HPDE6-E6E7 (cell line): ENCODE results near the gene DDX19B.
"Not testable (repeated sequence)": the region's sequence is repeated elsewhere in the genome, so short reads cannot be mapped to it uniquely, and the experiment has no call there.

Experiments used
- DNase-seq: peaks from one replicate; pipeline ENCODE4 v3.0.0; 2011; ENCODE audit warnings: missing footprints; ENCODE audit errors: extremely low spot score

DDX19B gene

GRCh38 chr16:70287304-70287971 is 11.5 kb upstream of the DDX19B start:
- not testable (repeated sequence) for DNase-seq

GRCh38 chr16:70289229-70290094 is 9.5 kb upstream of the DDX19B start, which contains the start of gene AARS1:
AARS1 (minus strand) TSS chr16:70289506; CDS start chr16:70282763, 6,743 bp downstream.
- DNase-seq: peak; percentile 99

DNA sequence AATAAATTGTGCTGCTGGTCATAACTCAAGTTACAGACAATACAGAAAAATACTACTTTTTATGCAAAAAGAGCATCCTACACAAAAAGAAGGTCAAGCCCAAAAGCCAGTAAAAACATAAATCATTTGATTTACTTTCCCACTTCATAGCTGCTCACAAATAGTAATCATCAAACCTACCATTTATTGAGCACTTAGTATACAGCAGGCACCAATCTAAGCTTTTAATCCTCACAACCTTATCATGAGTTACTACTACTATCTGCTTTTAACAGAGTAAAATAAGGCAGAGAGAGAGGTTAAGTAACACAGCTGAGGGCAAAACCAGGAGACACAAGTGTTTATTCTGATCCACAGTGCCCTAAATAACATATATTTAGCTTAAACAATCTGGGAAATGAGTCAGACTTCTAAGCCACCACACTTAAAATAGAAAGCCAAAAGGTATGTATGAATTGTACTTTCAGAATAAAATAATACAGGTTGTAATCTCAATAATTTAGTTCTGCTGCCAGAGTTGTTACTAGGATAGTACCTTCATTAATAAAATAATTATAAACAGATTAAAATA is 8.0 kb upstream of the DDX19B start:
- DNase-seq: no peak

GRCh38 chr16:70292148-70292547 is 6.8 kb upstream of the DDX19B start:
- DNase-seq: not testable (repeated sequence)

- DNase-seq: no peak
These were observed 4.5 kb upstream of the DDX19B start for GRCh38 chr16:70294385-70295025.

DNA sequence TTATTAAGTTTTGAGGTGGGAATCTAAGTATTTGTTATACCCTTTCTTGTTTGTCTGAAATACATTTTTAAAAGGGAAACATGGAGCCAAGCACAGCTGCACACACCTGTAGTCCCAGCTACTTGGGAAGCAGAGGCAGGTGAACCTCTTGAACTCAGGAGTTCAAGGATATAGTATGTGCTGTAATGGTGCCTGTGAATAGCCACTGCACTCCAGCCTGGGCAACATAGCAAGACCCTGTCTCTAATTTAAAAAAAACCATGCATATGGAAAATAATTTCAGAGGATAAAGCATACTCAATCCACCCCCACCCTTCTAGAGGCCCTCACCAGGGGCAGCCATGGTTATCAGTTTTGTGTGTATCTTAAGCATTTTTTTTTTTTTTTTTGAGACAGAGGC is 3.4 kb upstream of the DDX19B start:
- DNase-seq: no peak

- DNase-seq: no peak
These were observed 2.1 kb downstream of the DDX19B start for GRCh38 chr16:70301121-70301520.

DNA sequence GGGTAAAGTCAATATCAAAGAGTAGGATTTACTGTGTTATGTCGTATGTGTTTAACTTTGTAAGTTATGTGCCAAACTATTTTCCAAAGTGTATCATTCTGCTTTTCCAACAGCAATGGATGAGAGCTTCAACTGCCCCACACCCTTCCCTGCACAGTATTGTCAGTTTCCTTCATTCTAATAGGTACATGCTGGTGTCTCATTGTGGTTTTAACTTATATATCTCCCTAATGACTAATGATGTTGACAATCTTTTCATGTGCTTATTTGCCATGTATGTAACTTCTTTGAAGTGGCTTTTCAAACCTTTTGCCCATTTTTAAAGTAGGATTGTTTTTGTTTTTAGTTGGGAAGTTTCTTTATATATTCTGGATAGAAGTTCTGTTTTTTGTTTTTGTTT is 3.8 kb downstream of the DDX19B start:
- no peak for DNase-seq

- peak; percentile 22 for DNase-seq
These were observed 6.0 kb downstream of the DDX19B start for GRCh38 chr16:70304892-70305448.

DNA sequence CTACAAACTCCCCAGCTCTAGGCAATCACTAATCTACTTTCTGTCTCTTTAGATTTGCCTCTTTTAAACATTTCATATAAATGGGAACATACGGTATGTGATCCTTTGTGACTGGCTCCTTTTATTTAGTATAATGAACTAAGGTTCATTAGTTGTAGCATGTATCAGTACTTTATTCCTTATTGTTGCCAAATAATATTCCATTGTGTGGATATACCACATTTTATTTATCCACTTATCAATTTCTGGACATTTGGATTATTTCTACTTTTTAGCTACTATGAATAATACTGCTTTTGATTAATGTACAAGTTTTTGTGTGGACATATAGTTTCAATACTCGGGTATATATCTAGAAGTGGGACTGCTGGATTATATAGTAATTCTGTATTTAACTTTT is 7.9 kb downstream of the DDX19B start:
- no peak for DNase-seq

GRCh38 chr16:70307726-70308125 is 8.7 kb downstream of the DDX19B start:
- not testable (repeated sequence) for DNase-seq

GRCh38 chr16:70320121-70320520 is 21.1 kb downstream of the DDX19B start:
- no peak for DNase-seq

GRCh38 chr16:70324998-70325747 is 26.2 kb downstream of the DDX19B start:
- DNase-seq: no peak

DNA sequence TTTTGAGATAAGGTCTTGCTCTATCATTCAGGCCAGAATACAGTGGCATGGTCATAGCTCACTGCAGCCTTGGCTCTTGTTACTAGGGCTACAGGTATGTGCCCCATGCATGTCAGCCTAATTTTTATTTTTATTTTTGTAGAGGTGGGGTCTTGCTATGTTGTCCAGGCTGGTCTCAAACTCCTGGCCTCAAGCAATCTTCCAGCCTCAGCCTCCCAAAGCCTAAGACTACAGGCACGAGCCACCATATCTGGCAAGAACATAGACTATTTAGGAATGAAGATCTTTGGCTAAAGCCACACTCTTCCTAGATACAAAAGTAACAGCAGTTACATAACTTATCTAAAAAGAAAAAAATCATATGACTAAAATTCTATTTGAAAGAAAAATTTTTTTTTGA is 32.1 kb downstream of the DDX19B start:
- no peak for DNase-seq

GRCh38 chr16:70331588-70332358 is 32.8 kb downstream of the DDX19B start:
- DNase-seq: no peak

DNA sequence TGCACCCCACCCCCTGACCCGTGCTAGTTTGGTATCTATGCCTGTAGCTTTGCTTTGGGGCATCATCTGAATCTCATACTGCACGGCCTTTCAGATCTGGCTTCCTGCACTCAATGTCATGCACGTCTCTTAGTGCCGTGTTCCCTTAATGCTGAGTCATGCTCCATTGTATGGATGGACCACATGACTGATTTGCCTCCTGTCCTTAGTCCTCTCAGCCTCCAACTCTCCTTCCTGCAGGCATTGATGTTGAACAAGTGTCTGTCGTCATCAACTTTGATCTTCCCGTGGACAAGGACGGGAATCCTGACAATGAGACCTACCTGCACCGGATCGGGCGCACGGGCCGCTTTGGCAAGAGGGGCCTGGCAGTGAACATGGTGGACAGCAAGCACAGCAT is 33.7 kb downstream of the DDX19B start:
- not testable (repeated sequence) for DNase-seq

DNA sequence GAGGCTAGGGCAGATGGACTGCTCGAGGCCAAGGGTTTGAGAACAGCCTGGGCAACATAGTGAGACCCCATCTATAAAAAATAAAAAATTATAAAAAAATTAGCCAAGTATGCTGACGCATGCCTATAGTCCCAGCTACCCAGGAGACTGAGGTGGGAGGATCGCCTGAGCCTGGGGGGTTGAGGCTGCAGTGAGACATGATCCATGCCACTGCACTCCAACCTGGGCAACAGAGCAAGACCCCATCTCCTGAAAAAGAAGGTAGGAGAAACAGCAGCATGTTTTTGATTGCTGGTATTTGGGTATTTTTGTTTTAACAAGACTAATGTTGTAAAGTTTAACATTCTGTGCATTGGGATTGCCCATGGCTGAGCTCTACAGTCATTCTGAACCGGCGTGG is 38.8 kb downstream of the DDX19B start:
- DNase-seq: no peak

GRCh38 chr16:70341600-70341999 is 42.6 kb downstream of the DDX19B start:
- DNase-seq: no peak

DNA sequence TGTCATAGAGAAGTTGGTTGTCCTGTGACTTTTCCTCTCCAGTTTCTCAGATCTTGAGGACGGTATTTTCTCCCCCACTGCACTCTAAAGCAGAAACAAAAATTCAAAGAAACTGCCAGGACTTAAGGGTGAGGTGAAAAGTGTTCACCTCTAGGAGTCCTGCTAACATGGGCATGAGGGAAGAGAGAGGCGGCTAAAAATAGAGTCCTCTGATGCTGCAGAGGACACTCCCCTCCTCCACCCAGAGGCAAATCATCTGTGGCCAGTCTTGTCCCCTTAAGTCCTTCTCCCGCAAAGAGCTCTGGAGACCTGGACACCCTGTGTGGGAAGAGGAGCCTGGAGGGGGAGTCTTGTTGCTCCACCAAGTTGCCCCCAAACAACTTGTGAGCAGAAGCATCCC is 43.0 kb downstream of the DDX19B start:
- no peak for DNase-seq

- DNase-seq: no peak
These were observed 46.9 kb downstream of the DDX19B start for GRCh38 chr16:70345840-70346239.
